ENCODE data around the gene PLEKHG7. TPM values are rescaled to one million over a fixed set of nuclear protein-coding genes. Genes with fewer than 3 reads are reported as not detected.

PLEKHG7 gene
- total RNA-seq, 1 experiment from 2014 or later, result not detected

GRCh38 chr12:92753976-92754885 is 51.4 kb downstream of the PLEKHG7 start:
- H3F3A ChIP-seq (ENCODE audit: low read length, unreplicated experiment), result no peaks in the 10 kb centered on the region
- POLR2A ChIA-PET (ENCODE audit: unreplicated experiment), result interaction anchor here (0.6 kb wide), 1 partner anchor 527 kb away, joined by 4 read pairs; no protein-coding TSS in a partner anchor
- H3K36me3 ChIP-seq (ENCODE audit: low read depth, low read length), result no peaks in the 10 kb centered on the region
- CTCF ChIA-PET, result no interaction called here
- DNase-seq (peak; percentile 8), ATAC-seq (peak; percentile 67)
- no peaks in the 10 kb centered on the region for H4K20me1 ChIP-seq (ENCODE audit: low read length)
- TF ChIP-seq EZH2 (IDR thresholded peaks at IDR 0.05; ENCODE audit: low read length, unreplicated experiment), result no peak
- no peak for TF ChIP-seq CTCF (conservative IDR thresholded peaks at IDR 0.05; ENCODE audit: low read depth, low read length)
- no peak for TF ChIP-seq EZH2phosphoT487 (IDR thresholded peaks at IDR 0.05; ENCODE audit: borderline replicate concordance, low read length)
- no peaks in the 10 kb centered on the region for H3K4me1 ChIP-seq (ENCODE audit: insufficient read depth, low read length)
- H3K9me2 ChIP-seq (replicated peaks; ENCODE audit: low read length), result no peaks in the 10 kb centered on the region; the same call in 1 of the 2 replicates
- H2AFZ ChIP-seq (ENCODE audit: low read length), result no peak overlapping the region
- no peaks in the 10 kb centered on the region for H3K9me3 ChIP-seq (ENCODE audit: low read length)
- no peaks in the 10 kb centered on the region for H3K79me2 ChIP-seq (ENCODE audit: low read length)
- no TSS peak for BruUV-seq (replicated peaks)
- H3K4me3 ChIP-seq (ENCODE audit: low read length), result no peak overlapping the region
- peak overlapping the region; percentile 65 for H3K27ac ChIP-seq (ENCODE audit: low read length)
- peak overlapping the region; percentile 29; the same call in 1 of the 2 replicates for H3K9ac ChIP-seq (ENCODE audit: low read length)
- no peaks in the 10 kb centered on the region for H3K27me3 ChIP-seq (ENCODE audit: low read length)
- H3K4me2 ChIP-seq (ENCODE audit: low read length), result no peak overlapping the region
- intact Hi-C loops (cut with micrococcal nuclease), result no loop called here

- ATAC-seq, result no peak
- no peaks in the 10 kb centered on the region for H3F3A ChIP-seq (ENCODE audit: low read length, unreplicated experiment)
These were observed 54.3 kb downstream of the PLEKHG7 start for GRCh38 chr12:92756898-92757596.

More at GRCh38 chr12:92756898-92757596, 54.3 kb downstream of the PLEKHG7 start:
- Histone ChIP-seq H2AFZ (ENCODE audit: low read length) (no peak overlapping the region), H3K27ac (ENCODE audit: low read length) (no peak overlapping the region), H3K36me3 (ENCODE audit: low read depth, low read length) (no peaks in the 10 kb centered on the region), H3K9me2 (replicated peaks; ENCODE audit: low read length) (no peaks in the 10 kb centered on the region; the same call in 1 of the 2 replicates), H3K4me3 (ENCODE audit: low read length) (no peak overlapping the region), H3K9ac (ENCODE audit: low read length) (no peak overlapping the region), H4K20me1 (ENCODE audit: low read length) (no peaks in the 10 kb centered on the region), H3K9me3 (ENCODE audit: low read length) (no peaks in the 10 kb centered on the region), H3K4me2 (ENCODE audit: low read length) (no peak overlapping the region), H3K27me3 (ENCODE audit: low read length) (no peaks in the 10 kb centered on the region), H3K4me1 (ENCODE audit: insufficient read depth, low read length) (peaks cover 5% of the 10 kb centered on the region; the same call in 1 of the 2 replicates), H3K79me2 (ENCODE audit: low read length) (no peaks in the 10 kb centered on the region)
- ChIA-PET POLR2A (ENCODE audit: unreplicated experiment) (no interaction called here), CTCF (no interaction called here)
- no TSS peak for BruUV-seq (replicated peaks)
- no peak for DNase-seq
- intact Hi-C loops (cut with micrococcal nuclease), result no loop called here
- TF ChIP-seq EZH2phosphoT487 (IDR thresholded peaks at IDR 0.05; ENCODE audit: borderline replicate concordance, low read length) (no peak), EZH2 (IDR thresholded peaks at IDR 0.05; ENCODE audit: low read length, unreplicated experiment) (no peak), CTCF (conservative IDR thresholded peaks at IDR 0.05; ENCODE audit: low read depth, low read length) (no peak)

Measured in PC-3 (cell line).